Neutrophil (primary cell): ENCODE data around the gene CAMK4.
"Not testable (repeated sequence)": the region's sequence is repeated elsewhere in the genome, so short reads cannot be mapped to it uniquely, and the experiment has no call there.

Experiments
- H3K27ac ChIP-seq: fragments of 200-600 bp; sonication (generic); 2 replicates; pipeline ENCODE4 v1.5.1; 2016; ENCODE audit warnings: mild to moderate bottlenecking, moderate library complexity
- H3K27me3 ChIP-seq: fragments of 200-600 bp; sonication (generic); 2 replicates; pipeline ENCODE4 v1.6.0; 2016; ENCODE audit warnings: mild to moderate bottlenecking
- H3K36me3 ChIP-seq: fragments of 200-600 bp; sonication (generic); 2 replicates; pipeline ENCODE4 v1.5.1; 2017
- H3K4me1 ChIP-seq, 2 experiments: fragments of 200-600 bp in 1 of 2; sonication (generic) in 1 of 2; 1 replicate in 1 of 2; 2 replicates in 1 of 2; pipeline versions ENCODE4 v1.5.1 to v1.6.1; 2013 to 2016; ENCODE audit warnings: low read depth in 1 of 2, low read length in 1 of 2, mild to moderate bottlenecking in 1 of 2, moderate library complexity in 1 of 2; ENCODE audit not compliant: control insufficient read depth in 1 of 2, insufficient read depth in 1 of 2
- H3K4me3 ChIP-seq, 2 experiments: fragments of 200-600 bp in 1 of 2; sonication (generic) in 1 of 2; 1 replicate in 1 of 2; 2 replicates in 1 of 2; pipeline ENCODE4 v1.5.1; 2013 to 2016; ENCODE audit warnings: low read depth in 1 of 2, low read length in 1 of 2, mild to moderate bottlenecking in 1 of 2, moderate library complexity in 1 of 2
- H3K9me3 ChIP-seq: fragments of 200-600 bp; sonication (generic); 2 replicates; pipeline ENCODE4 v1.5.1; 2016
- CTCF ChIP-seq: fragments of 200-600 bp; sonication (generic); IDR thresholded peaks from 2 replicates; pipeline ENCODE4 v1.5.1; 2016; ENCODE audit warnings: antibody characterized with exemption

The CAMK4 gene

GRCh38 chr5:111408817-111409216 lies 184.6 kb downstream of the CAMK4 start:
- Histone ChIP-seq H3K36me3 (no peaks in the 10 kb centered on the region), H3K27ac (no peak overlapping the region), H3K27me3 (no peaks in the 10 kb centered on the region), H3K4me1 (no peaks in the 10 kb centered on the region), H3K4me3 (no peak overlapping the region), H3K9me3 (no peaks in the 10 kb centered on the region)
- TF ChIP-seq CTCF: no peak

GRCh38 chr5:111409266-111409665 lies 185.1 kb downstream of the CAMK4 start:
- H3K9me3 ChIP-seq, H3K4me1 ChIP-seq, H3K27ac ChIP-seq, H3K4me3 ChIP-seq, H3K27me3 ChIP-seq, H3K36me3 ChIP-seq: not testable (repeated sequence)

- H3K36me3 ChIP-seq, H3K27me3 ChIP-seq, H3K27ac ChIP-seq, H3K9me3 ChIP-seq, H3K4me1 ChIP-seq, H3K4me3 ChIP-seq: not testable (repeated sequence)
Measured at GRCh38 chr5:111410067-111410466, 185.9 kb downstream of the CAMK4 start.

- no peaks in the 10 kb centered on the region for H3K27me3 ChIP-seq
- no peaks in the 10 kb centered on the region for H3K4me1 ChIP-seq
- H3K36me3 ChIP-seq: no peaks in the 10 kb centered on the region
- no peaks in the 10 kb centered on the region for H3K9me3 ChIP-seq
- no peak for TF ChIP-seq CTCF
- H3K27ac ChIP-seq: no peak overlapping the region
- no peak overlapping the region for H3K4me3 ChIP-seq
Measured at GRCh38 chr5:111411301-111411700, 187.1 kb downstream of the CAMK4 start.

- TF ChIP-seq CTCF: no peak
- no peaks in the 10 kb centered on the region for H3K36me3 ChIP-seq
- H3K9me3 ChIP-seq: no peaks in the 10 kb centered on the region
- no peak overlapping the region for H3K4me3 ChIP-seq
- H3K27me3 ChIP-seq: no peaks in the 10 kb centered on the region
- H3K4me1 ChIP-seq: no peaks in the 10 kb centered on the region
- H3K27ac ChIP-seq: no peak overlapping the region
Measured at GRCh38 chr5:111412593-111412992, 188.4 kb downstream of the CAMK4 start.

- no peaks in the 10 kb centered on the region for H3K27me3 ChIP-seq
- no peaks in the 10 kb centered on the region for H3K36me3 ChIP-seq
- H3K4me3 ChIP-seq: no peak overlapping the region
- H3K9me3 ChIP-seq: no peaks in the 10 kb centered on the region
- TF ChIP-seq CTCF: no peak
- no peaks in the 10 kb centered on the region for H3K4me1 ChIP-seq
- no peak overlapping the region for H3K27ac ChIP-seq
Measured at GRCh38 chr5:111415053-111415452, 190.9 kb downstream of the CAMK4 start.

- no peaks in the 10 kb centered on the region for H3K27me3 ChIP-seq
- no peaks in the 10 kb centered on the region for H3K4me1 ChIP-seq
- H3K27ac ChIP-seq: no peak overlapping the region
- no peaks in the 10 kb centered on the region for H3K9me3 ChIP-seq
- TF ChIP-seq CTCF: no peak
- H3K4me3 ChIP-seq: no peak overlapping the region
- no peaks in the 10 kb centered on the region for H3K36me3 ChIP-seq
Measured at GRCh38 chr5:111422245-111422644, 198.1 kb downstream of the CAMK4 start.
